GM23338 (cell line): ENCODE results near the gene ATAD1.

ENCODE experiments used
- CREB1 ChIP-seq: fragments of 250-450 bp; sonication (Bioruptor Pico); IDR thresholded peaks from 2 replicates; pipeline ENCODE4 v1.5.0; 2020; ENCODE audit warnings: low read depth, mild to moderate bottlenecking, moderate library complexity
- EZH2 ChIP-seq: fragments of 200-600 bp; sonication (generic); IDR thresholded peaks from one replicate; pipeline ENCODE4 v1.8.0; 2017; ENCODE audit warnings: antibody characterized with exemption, mild to moderate bottlenecking, low read depth; ENCODE audit not compliant: unreplicated experiment
- EZH2phosphoT487 ChIP-seq: fragments of 200-600 bp; sonication (generic); IDR thresholded peaks from one replicate; pipeline ENCODE4 v1.8.1; 2018; ENCODE audit warnings: antibody characterized with exemption; ENCODE audit not compliant: unreplicated experiment
- JUNB ChIP-seq: IDR thresholded peaks from one replicate; pipeline ENCODE4 v1.6.1; 2016; ENCODE audit warnings: antibody characterized with exemption; ENCODE audit not compliant: unreplicated experiment
- POLR2AphosphoS5 ChIP-seq: IDR thresholded peaks from 2 replicates; pipeline ENCODE4 v1.6.1; 2016; ENCODE audit warnings: antibody characterized with exemption, low read depth
- STAT1 ChIP-seq: IDR thresholded peaks from one replicate; pipeline ENCODE4 v1.6.1; 2016; ENCODE audit warnings: antibody characterized with exemption; ENCODE audit not compliant: unreplicated experiment
- ZNF114 ChIP-seq: fragments of 250-450 bp; sonication (Bioruptor Pico); IDR thresholded peaks from 2 replicates; pipeline ENCODE4 v1.5.0; 2020; ENCODE audit warnings: mild to moderate bottlenecking, moderate library complexity
- TF ChIP-seq, protein P1 (sequence below), 2 experiments: fragments of 200-600 bp in 1 of 2; sonication (generic) in 1 of 2; conservative IDR thresholded peaks; 2 replicates each; pipeline versions ENCODE4 v1.5.1 to v1.6.1; 2016 to 2017; ENCODE audit warnings: antibody characterized with exemption in 2 of 2, low read depth in 2 of 2, mild to moderate bottlenecking in 2 of 2, moderate library complexity in 1 of 2
- TF ChIP-seq, protein P2 (sequence below): IDR thresholded peaks from one replicate; pipeline ENCODE4 v1.6.1; 2018; ENCODE audit warnings: antibody characterized with exemption; ENCODE audit not compliant: unreplicated experiment
- TF ChIP-seq, protein P3 (sequence below): fragments of 250-450 bp; sonication (Bioruptor Pico); IDR thresholded peaks from 2 replicates; pipeline ENCODE4 v1.5.0; 2020; ENCODE audit warnings: mild to moderate bottlenecking, moderate library complexity
- TF ChIP-seq, protein P4 (sequence below): IDR thresholded peaks from 2 replicates; pipeline ENCODE4 v1.6.1; 2016; ENCODE audit warnings: antibody characterized with exemption

DNA sequence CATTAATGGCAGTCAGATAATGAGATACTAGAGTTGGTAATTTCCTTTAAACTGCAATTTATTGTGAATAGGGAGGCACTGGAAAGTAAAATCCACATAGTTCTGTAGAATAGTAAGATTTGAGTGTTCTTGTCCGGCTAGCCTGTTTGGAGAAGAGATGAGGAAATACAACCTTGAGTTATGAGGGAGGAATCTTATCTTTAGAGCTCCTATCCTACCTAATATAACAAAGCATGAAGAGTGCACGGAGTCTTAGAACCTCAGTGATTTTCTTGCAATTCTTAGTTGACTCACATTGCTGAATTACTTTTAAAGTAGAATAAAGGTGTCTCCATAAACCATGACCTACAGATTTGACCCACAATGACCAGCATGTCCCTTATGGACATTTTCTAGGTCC, 73.4 kb downstream of the ATAD1 start:
- TF ChIP-seq EZH2phosphoT487 = no peak
- TF ChIP-seq, protein P1, sequence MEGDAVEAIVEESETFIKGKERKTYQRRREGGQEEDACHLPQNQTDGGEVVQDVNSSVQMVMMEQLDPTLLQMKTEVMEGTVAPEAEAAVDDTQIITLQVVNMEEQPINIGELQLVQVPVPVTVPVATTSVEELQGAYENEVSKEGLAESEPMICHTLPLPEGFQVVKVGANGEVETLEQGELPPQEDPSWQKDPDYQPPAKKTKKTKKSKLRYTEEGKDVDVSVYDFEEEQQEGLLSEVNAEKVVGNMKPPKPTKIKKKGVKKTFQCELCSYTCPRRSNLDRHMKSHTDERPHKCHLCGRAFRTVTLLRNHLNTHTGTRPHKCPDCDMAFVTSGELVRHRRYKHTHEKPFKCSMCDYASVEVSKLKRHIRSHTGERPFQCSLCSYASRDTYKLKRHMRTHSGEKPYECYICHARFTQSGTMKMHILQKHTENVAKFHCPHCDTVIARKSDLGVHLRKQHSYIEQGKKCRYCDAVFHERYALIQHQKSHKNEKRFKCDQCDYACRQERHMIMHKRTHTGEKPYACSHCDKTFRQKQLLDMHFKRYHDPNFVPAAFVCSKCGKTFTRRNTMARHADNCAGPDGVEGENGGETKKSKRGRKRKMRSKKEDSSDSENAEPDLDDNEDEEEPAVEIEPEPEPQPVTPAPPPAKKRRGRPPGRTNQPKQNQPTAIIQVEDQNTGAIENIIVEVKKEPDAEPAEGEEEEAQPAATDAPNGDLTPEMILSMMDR (conservative IDR thresholded peaks at IDR 0.05; ENCODE audit: low read depth in 2 of 2) = no peak
- no peak for TF ChIP-seq EZH2
- TF ChIP-seq STAT1 = no peak
- TF ChIP-seq POLR2AphosphoS5 = no peak
- TF ChIP-seq, protein P2, sequence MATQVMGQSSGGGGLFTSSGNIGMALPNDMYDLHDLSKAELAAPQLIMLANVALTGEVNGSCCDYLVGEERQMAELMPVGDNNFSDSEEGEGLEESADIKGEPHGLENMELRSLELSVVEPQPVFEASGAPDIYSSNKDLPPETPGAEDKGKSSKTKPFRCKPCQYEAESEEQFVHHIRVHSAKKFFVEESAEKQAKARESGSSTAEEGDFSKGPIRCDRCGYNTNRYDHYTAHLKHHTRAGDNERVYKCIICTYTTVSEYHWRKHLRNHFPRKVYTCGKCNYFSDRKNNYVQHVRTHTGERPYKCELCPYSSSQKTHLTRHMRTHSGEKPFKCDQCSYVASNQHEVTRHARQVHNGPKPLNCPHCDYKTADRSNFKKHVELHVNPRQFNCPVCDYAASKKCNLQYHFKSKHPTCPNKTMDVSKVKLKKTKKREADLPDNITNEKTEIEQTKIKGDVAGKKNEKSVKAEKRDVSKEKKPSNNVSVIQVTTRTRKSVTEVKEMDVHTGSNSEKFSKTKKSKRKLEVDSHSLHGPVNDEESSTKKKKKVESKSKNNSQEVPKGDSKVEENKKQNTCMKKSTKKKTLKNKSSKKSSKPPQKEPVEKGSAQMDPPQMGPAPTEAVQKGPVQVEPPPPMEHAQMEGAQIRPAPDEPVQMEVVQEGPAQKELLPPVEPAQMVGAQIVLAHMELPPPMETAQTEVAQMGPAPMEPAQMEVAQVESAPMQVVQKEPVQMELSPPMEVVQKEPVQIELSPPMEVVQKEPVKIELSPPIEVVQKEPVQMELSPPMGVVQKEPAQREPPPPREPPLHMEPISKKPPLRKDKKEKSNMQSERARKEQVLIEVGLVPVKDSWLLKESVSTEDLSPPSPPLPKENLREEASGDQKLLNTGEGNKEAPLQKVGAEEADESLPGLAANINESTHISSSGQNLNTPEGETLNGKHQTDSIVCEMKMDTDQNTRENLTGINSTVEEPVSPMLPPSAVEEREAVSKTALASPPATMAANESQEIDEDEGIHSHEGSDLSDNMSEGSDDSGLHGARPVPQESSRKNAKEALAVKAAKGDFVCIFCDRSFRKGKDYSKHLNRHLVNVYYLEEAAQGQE = no peak
- no peak for TF ChIP-seq CREB1
- TF ChIP-seq, protein P3, sequence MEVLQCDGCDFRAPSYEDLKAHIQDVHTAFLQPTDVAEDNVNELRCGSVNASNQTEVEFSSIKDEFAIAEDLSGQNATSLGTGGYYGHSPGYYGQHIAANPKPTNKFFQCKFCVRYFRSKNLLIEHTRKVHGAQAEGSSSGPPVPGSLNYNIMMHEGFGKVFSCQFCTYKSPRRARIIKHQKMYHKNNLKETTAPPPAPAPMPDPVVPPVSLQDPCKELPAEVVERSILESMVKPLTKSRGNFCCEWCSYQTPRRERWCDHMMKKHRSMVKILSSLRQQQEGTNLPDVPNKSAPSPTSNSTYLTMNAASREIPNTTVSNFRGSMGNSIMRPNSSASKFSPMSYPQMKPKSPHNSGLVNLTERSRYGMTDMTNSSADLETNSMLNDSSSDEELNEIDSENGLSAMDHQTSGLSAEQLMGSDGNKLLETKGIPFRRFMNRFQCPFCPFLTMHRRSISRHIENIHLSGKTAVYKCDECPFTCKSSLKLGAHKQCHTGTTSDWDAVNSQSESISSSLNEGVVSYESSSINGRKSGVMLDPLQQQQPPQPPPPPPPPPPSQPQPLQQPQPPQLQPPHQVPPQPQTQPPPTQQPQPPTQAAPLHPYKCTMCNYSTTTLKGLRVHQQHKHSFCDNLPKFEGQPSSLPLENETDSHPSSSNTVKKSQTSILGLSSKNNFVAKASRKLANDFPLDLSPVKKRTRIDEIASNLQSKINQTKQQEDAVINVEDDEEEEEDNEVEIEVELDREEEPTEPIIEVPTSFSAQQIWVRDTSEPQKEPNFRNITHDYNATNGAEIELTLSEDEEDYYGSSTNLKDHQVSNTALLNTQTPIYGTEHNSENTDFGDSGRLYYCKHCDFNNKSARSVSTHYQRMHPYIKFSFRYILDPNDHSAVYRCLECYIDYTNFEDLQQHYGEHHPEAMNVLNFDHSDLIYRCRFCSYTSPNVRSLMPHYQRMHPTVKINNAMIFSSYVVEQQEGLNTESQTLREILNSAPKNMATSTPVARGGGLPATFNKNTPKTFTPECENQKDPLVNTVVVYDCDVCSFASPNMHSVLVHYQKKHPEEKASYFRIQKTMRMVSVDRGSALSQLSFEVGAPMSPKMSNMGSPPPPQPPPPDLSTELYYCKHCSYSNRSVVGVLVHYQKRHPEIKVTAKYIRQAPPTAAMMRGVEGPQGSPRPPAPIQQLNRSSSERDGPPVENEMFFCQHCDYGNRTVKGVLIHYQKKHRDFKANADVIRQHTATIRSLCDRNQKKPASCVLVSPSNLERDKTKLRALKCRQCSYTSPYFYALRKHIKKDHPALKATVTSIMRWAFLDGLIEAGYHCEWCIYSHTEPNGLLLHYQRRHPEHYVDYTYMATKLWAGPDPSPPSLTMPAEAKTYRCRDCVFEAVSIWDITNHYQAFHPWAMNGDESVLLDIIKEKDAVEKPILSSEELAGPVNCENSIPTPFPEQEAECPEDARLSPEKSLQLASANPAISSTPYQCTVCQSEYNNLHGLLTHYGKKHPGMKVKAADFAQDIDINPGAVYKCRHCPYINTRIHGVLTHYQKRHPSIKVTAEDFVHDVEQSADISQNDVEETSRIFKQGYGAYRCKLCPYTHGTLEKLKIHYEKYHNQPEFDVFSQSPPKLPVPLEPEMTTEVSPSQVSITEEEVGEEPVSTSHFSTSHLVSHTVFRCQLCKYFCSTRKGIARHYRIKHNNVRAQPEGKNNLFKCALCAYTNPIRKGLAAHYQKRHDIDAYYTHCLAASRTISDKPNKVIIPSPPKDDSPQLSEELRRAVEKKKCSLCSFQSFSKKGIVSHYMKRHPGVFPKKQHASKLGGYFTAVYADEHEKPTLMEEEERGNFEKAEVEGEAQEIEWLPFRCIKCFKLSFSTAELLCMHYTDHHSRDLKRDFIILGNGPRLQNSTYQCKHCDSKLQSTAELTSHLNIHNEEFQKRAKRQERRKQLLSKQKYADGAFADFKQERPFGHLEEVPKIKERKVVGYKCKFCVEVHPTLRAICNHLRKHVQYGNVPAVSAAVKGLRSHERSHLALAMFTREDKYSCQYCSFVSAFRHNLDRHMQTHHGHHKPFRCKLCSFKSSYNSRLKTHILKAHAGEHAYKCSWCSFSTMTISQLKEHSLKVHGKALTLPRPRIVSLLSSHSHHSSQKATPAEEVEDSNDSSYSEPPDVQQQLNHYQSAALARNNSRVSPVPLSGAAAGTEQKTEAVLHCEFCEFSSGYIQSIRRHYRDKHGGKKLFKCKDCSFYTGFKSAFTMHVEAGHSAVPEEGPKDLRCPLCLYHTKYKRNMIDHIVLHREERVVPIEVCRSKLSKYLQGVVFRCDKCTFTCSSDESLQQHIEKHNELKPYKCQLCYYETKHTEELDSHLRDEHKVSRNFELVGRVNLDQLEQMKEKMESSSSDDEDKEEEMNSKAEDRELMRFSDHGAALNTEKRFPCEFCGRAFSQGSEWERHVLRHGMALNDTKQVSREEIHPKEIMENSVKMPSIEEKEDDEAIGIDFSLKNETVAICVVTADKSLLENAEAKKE (CRISPR knock-in tag) = no peak
- TF ChIP-seq JUNB = no peak
- TF ChIP-seq ZNF114 (CRISPR knock-in tag) = no peak
- TF ChIP-seq, protein P4, sequence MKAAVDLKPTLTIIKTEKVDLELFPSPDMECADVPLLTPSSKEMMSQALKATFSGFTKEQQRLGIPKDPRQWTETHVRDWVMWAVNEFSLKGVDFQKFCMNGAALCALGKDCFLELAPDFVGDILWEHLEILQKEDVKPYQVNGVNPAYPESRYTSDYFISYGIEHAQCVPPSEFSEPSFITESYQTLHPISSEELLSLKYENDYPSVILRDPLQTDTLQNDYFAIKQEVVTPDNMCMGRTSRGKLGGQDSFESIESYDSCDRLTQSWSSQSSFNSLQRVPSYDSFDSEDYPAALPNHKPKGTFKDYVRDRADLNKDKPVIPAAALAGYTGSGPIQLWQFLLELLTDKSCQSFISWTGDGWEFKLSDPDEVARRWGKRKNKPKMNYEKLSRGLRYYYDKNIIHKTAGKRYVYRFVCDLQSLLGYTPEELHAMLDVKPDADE = no peak
